GM12873 (cell line): ENCODE measurements around the gene ABCB6.
A peak's percentile ranks its signal among the peaks of the same experiment; 100 is the strongest.

ENCODE experiments used
- CTCF ChIP-seq: IDR thresholded peaks from 2 replicates; pipeline ENCODE4 v1.5.1; 2012; ENCODE audit warnings: low read depth, mild to moderate bottlenecking, moderate library complexity, low read length, control low read depth; ENCODE audit not compliant: insufficient read depth; ENCODE audit errors: missing control alignments

ABCB6 gene

GRCh38 chr2:219253753-219254589 lies 35.2 kb upstream of the ABCB6 start, which contains the start of gene TUBA4A:
Gene TUBA4A (minus strand): TSS chr2:219253918. CDS start chr2:219253858, 60 bp downstream.
- TF ChIP-seq CTCF = peak; percentile 8

GRCh38 chr2:219252900-219253752 lies 34.4 kb upstream of the ABCB6 start, which contains the start of gene TUBA4B:
Gene TUBA4B (plus strand): TSS chr2:219253243. CDS start chr2:219253408, 165 bp downstream.
- TF ChIP-seq CTCF = no peak

- no peak for TF ChIP-seq CTCF
These were observed 33.8 kb upstream of the ABCB6 start for GRCh38 chr2:219252570-219252899.

GRCh38 chr2:219252084-219252483 lies 33.3 kb upstream of the ABCB6 start:
- no peak for TF ChIP-seq CTCF

GRCh38 chr2:219251656-219252055 lies 32.9 kb upstream of the ABCB6 start:
- TF ChIP-seq CTCF = no peak

GRCh38 chr2:219250049-219250781 lies 31.5 kb upstream of the ABCB6 start:
- TF ChIP-seq CTCF = no peak
